ENCODE data around the gene ASPDH.
A peak's percentile ranks its signal among the peaks of the same experiment; 100 is the strongest.
"Not testable (repeated sequence)": the region's sequence is repeated elsewhere in the genome, so short reads cannot be mapped to it uniquely, and the experiment has no call there.

Gene ASPDH

DNA sequence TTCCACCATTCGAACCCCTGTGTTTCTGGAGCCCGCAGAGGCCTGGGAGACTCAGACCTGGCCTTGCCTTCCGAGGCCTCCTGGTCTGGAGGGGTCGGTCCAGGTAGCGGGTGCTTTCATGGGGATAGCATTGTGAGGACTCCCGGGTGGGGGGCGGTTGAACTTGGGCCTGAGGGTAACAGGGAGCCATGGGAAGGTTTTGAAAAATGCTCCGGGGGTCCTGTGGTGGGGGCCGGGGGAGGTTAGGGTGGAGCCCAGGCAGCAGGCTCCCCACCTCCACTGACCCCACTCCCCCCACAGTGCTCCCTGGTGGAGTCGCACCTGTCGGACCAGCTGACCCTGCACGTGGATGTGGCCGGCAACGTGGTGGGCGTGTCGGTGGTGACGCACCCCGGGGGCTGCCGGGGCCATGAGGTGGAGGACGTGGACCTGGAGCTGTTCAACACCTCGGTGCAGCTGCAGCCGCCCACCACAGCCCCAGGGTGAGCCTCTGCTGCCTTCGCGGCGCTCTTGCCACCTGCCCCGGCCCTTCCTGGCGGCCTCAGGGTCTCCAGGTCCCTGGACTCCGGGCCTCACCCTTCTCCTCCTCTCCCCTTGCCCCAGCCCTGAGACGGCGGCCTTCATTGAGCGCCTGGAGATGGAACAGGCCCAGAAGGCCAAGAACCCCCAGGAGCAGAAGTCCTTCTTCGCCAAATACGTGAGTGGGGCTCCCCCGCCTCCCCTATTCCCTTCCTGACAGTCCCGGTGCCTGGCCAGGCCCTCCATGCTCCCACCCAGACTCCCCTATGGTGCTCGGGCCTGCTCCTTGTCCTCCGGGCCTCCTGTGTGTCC, 33.2 kb downstream of the ASPDH start:
- no peak for DNase-seq (ENCODE audit: low read depth in 1 of 2, low spot score in 1 of 2)

DNA sequence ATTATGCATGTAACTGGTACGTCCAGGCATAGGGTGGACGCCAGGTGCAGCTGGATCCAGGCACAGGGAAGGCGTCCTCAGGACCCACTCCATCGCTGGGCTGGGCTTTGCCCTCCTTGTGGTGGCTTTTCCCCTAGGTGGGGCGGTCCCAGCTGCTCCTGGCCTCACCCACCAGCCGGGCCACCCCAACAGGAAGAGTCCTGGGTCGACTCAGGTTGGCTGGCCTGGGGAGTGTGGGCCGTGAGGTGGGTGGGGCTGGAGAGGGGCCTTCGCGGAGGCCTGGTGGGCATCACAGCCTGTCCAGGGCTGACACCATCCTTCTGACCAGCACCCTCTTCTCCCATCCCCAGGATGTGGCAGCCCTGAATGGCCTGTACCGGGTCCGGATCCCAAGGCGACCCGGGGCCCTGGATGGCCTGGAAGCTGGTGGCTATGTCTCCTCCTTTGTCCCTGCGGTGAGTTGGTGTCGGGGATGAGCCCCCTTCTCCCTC, 33.9 kb downstream of the ASPDH start:
- DNase-seq (ENCODE audit: low read depth in 1 of 2, low spot score in 1 of 2), result no peak

GRCh38 chr19:50478901-50479715, 34.6 kb downstream of the ASPDH start:
- DNase-seq (ENCODE audit: low read depth in 1 of 2, low spot score in 1 of 2), result no peak

DNA sequence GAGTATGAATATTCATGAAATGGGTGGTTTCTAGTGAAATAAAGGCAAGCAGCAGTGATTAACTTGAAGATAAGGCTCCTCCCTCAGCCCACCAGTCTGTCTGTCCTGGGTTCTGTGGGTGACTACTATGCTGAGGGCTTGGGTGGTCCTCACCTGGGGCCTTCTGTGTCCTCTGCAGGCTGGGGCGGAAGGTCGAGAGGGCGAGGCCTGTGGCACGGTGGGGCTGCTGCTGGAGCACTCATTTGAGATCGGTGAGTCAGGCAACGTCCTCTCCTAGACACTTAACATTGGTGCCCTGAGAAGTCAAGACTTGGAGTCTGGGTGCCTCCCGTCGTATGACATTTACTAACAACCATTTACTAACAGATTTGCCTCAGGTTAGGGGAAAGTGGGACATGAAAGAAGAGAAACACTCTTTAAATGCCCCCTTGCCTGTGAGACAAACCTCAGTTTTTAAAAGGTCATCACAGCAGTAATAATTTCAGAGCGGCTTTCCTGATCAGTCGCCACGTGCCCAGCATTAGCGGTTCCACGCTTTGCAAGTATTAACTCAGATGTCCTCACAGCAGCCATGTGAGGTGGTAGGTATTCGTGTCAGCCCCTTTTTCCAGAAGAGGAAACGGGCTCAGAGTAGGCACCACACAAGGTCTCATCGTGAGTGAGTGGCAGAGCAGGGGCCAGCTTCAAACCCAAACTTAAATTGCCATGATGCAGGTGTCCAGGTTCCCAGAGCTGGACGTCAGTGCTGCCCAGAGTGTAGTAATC, 35.8 kb downstream of the ASPDH start:
- no peak for DNase-seq (ENCODE audit: low read depth in 1 of 2, low spot score in 1 of 2)

DNA sequence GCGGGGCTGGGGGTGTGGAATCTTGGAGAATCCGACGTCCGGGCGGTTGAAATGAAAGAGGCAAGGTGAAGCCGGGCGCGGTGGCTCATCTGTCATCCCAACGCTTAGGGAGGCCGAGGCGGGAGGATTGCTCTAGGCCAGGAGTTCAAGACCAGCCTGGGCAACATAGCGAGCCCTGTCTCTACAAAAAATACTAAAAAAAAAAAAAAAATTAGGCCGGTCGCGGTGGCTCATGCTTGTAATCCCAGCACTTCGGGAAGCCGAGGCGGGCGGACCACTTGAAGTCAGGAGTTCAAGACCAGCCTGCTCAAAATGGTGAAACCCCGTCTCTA, 36.8 kb downstream of the ASPDH start:
- no peak for DNase-seq (ENCODE audit: low read depth in 1 of 2, low spot score in 1 of 2)

- peak; percentile 87 to 88 for DNase-seq (ENCODE audit: low read depth in 1 of 2, low spot score in 1 of 2)
These were observed 37.3 kb downstream of the ASPDH start, which contains the start of the genes EMC10 and GARIN5A for GRCh38 chr19:50476224-50476906. Gene EMC10 (plus strand): TSS chr19:50476507. CDS start chr19:50476545, 38 bp downstream. Gene GARIN5A (minus strand): TSS chr19:50476848. CDS start chr19:50476388, 460 bp downstream.

DNA sequence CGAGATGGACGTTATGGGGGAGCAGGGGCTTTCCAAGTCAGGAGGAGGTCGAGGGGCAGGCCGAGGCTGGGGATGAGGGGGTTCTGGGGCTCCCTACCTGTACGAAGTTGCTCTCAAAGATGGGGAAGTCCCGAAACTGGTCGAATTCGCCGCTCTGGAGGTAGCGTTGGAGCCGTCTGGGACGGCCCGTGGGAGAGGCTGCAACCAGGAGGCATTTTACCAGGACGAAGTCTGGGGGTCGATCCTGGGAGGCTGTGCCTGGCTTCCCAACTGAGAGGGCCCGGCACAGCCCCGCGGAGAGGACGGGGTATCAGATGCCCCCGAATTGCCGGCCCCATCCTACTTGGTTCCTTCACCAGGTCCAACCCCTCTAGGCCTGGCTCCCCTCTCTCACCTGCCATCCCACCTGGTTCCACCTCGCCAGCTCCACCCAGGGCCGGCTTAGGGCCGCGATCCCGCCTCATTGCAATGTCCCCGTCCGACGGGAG, 37.9 kb downstream of the ASPDH start:
- DNase-seq (ENCODE audit: low read depth in 1 of 2, low spot score in 1 of 2), result no peak

GRCh38 chr19:50475101-50475568, 38.6 kb downstream of the ASPDH start:
- no peak for DNase-seq (ENCODE audit: low read depth in 1 of 2, low spot score in 1 of 2)

DNA sequence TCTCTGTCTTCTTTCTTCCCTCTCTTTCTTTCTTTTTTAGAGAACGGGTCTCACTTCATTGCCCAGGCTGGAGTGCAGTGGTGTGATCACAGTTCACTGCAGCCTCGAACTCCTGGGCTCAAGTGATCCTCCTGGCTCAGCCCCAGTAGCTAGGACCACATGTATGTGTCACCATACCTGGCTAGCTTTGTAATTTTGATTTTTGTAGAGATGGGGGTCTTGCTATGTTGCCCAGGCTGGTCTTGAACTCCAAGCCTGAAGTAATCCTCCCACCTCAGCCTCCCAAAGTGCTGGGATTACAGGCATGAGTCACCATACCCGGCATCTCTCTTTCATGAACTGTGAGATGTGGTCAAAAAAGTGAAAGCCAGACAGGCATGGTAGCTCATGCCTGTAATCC, 40.4 kb downstream of the ASPDH start:
- DNase-seq (ENCODE audit: low read depth in 1 of 2, low spot score in 1 of 2), result not testable (repeated sequence)

DNA sequence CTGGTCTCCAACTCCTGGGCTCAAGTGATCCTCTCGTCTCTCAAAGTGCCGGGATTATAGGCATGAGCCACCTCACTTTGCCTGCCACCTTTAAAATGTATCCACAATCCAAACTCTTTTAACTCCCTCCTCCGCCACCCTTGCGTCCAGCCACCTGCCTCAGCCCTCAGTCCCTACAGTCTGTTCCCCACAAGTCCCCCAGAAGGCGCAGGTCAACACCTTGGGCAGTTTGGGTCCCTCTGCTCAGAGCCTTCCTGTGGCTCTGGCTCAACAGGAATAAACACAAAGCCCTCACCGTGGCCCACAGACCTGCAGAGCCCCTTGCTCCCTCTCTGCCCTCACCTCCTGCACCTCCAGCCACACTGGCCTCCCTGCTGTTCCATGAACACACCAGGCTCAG, 44.9 kb downstream of the ASPDH start:
- no peak for DNase-seq (ENCODE audit: low read depth in 1 of 2, low spot score in 1 of 2)

GRCh38 chr19:50467566-50467965, 46.1 kb downstream of the ASPDH start:
- no peak for DNase-seq (ENCODE audit: low read depth in 1 of 2, low spot score in 1 of 2)

GRCh38 chr19:50466706-50467039, 47.0 kb downstream of the ASPDH start:
- DNase-seq (ENCODE audit: low read depth in 1 of 2, low spot score in 1 of 2), result no peak

DNA sequence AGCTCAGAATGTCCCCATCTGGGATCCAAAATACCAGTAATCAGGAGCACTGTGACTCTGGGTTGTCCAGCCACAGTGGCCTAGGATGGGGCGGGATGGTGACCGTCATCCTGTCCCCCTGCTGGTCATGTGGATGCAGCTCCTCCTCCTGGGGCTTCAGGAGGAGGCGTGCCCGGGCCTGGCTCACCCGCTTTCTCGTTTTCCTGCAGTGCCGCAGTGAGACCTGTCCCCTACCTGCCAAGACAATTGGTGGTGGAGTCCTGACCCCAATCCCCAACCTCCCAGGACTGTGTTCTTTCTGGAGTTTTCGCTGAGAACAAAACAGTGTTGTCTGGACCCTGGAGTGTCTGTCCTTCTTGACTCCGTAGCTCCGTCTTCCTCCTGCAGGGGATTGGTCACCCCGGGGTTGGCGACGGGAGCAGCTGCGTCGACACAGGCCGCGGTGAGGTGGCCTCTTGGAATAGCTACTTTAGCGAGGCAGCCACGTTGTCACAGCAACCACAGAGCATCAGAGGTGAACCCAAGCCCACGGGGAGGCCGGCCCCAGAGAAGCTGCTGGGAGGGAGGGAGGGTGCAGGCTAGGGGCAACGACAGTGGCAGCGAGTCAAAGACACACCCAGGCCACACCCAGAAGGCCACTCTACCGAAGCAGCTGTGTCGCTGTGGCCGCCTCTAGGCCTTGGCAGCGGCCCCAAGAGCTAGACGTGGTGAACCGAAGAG, 47.6 kb downstream of the ASPDH start:
- no peak for DNase-seq (ENCODE audit: low read depth in 1 of 2, low spot score in 1 of 2)

- DNase-seq (ENCODE audit: low read depth in 1 of 2, low spot score in 1 of 2), result no peak
These were observed 48.7 kb downstream of the ASPDH start for GRCh38 chr19:50465000-50465399.

DNA sequence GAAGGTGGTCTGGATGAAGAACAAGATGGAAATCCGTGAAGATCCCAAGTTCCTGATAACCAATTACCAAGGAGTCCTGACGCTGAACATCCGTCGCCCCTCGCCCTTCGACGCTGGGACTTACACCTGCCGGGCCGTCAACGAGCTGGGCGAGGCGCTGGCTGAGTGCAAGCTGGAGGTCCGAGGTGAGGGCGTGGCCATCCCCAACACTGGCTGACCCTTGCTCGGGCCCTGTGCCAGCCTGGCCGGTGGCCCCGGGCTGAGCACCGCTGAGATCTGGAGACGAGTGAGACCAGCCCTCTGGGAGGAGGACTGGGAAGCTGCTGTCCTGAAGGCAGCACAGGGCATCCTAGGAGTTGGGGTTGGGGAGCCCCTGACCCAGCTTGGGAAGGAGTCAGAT, 49.4 kb downstream of the ASPDH start:
- DNase-seq (ENCODE audit: low read depth in 1 of 2, low spot score in 1 of 2), result no peak

DNA sequence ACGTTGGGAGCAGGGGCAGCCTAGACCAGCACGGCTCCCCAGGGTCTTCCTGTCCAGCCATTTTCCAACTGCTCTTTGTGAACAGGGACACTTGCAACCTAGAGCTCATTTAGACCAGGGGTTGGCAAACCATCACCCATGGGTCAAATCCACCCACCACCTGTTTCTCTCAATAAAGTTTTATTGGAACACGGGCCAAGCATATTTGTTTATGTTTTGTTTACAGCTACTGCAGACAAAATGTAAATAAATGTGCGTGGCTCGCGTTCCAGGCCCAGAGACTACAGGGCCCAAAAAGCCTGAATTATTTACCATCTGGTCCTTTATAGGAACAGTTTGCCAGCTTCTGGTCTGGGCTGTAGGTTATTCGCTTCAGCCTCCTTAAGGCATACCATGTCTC, 50.7 kb downstream of the ASPDH start:
- no peak for DNase-seq (ENCODE audit: low read depth in 1 of 2, low spot score in 1 of 2)

Data from activated CD4-positive, alpha-beta T cell treated with anti-CD3 and anti-CD28 coated beads, Interleukin-2, amount 50 U/mL, for 24 hours (primary cell).